ENCODE data around the gene NIPA2. TPM values are rescaled to one million over a fixed set of nuclear protein-coding genes. Genes with fewer than 3 reads are reported as not detected.

NIPA2 gene
- total RNA-seq, 4 donors from 2014 or later: 22.5 to 36.4 (median 35.2) TPM

GRCh38 chr15:22844421-22845288 lies 6.2 kb downstream of the NIPA2 start:
- no peaks in the 10 kb centered on the region for H3K27me3 ChIP-seq
- peaks cover 14% of the 10 kb centered on the region for H3K4me1 ChIP-seq
- DNase-seq (ENCODE audit: low spot score in 2 of 2): no peak
- H3K9me3 ChIP-seq: no peaks in the 10 kb centered on the region
- peaks cover 22% of the 10 kb centered on the region for H3K36me3 ChIP-seq
- WGBS: 85% methylated on average over 19 of the region's 19 CpGs
- no peak overlapping the region for H3K27ac ChIP-seq
- TF ChIP-seq EP300 (IDR thresholded peaks at IDR 0.05): no peak
- no peak for TF ChIP-seq POLR2AphosphoS5 (IDR thresholded peaks at IDR 0.05)
- TF ChIP-seq POLR2A (IDR thresholded peaks at IDR 0.05): no peak
- TF ChIP-seq CTCF (IDR thresholded peaks at IDR 0.05): no peak
- no peak overlapping the region for H3K4me3 ChIP-seq

GRCh38 chr15:22845289-22845900 lies 6.9 kb downstream of the NIPA2 start:
- peaks cover 6% of the 10 kb centered on the region for H3K4me1 ChIP-seq
- no peaks in the 10 kb centered on the region for H3K9me3 ChIP-seq
- no peak overlapping the region for H3K4me3 ChIP-seq
- 80% methylated on average over 2 of the region's 2 CpGs for WGBS
- no peak for DNase-seq (ENCODE audit: low spot score in 2 of 2)
- H3K27me3 ChIP-seq: no peaks in the 10 kb centered on the region
- peaks cover 26% of the 10 kb centered on the region for H3K36me3 ChIP-seq
- H3K27ac ChIP-seq: no peak overlapping the region
- no peak for TF ChIP-seq CTCF (IDR thresholded peaks at IDR 0.05)
- TF ChIP-seq POLR2A (IDR thresholded peaks at IDR 0.05): no peak
- TF ChIP-seq EP300 (IDR thresholded peaks at IDR 0.05): no peak
- TF ChIP-seq POLR2AphosphoS5 (IDR thresholded peaks at IDR 0.05): no peak

- Histone ChIP-seq H3K4me1 (no peaks in the 10 kb centered on the region), H3K27me3 (no peaks in the 10 kb centered on the region), H3K4me3 (no peak overlapping the region), H3K36me3 (peaks cover 30% of the 10 kb centered on the region), H3K9me3 (no peaks in the 10 kb centered on the region), H3K27ac (no peak overlapping the region)
- no peak for DNase-seq (ENCODE audit: low spot score in 2 of 2)
- WGBS: 94% methylated on average over 6 of the region's 6 CpGs
- TF ChIP-seq EP300 (IDR thresholded peaks at IDR 0.05) (no peak), POLR2AphosphoS5 (IDR thresholded peaks at IDR 0.05) (no peak), POLR2A (IDR thresholded peaks at IDR 0.05) (no peak), CTCF (IDR thresholded peaks at IDR 0.05) (no peak)
Measured at GRCh38 chr15:22846073-22846472, 7.6 kb downstream of the NIPA2 start.

DNA sequence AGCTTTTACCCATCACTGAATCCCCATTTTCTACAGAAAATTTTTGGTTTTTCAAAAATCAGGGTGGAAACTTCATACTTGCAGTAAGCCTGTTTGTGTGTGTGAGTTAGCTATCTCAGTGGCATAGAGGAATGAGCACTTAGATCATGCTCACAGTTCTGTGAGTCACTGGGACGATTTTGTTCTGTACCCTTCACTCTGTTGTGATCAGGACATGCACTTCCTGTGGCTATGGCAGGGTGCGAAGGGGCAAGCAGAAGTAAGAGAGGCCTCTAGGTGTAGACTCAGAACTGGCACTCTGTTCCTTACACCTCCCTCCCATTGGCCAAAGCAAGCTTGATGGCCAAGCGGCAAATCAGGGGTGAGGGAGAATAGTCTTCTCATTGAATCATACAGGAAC lies 11.6 kb downstream of the NIPA2 start:
- 90% methylated on average over 3 of the region's 3 CpGs for WGBS
- H3K36me3 ChIP-seq: peaks cover 63% of the 10 kb centered on the region
- no peak overlapping the region for H3K27ac ChIP-seq
- no peaks in the 10 kb centered on the region for H3K9me3 ChIP-seq
- no peaks in the 10 kb centered on the region for H3K4me1 ChIP-seq
- TF ChIP-seq POLR2A (IDR thresholded peaks at IDR 0.05) (no peak), CTCF (IDR thresholded peaks at IDR 0.05) (no peak), POLR2AphosphoS5 (IDR thresholded peaks at IDR 0.05) (no peak), EP300 (IDR thresholded peaks at IDR 0.05) (no peak)
- no peaks in the 10 kb centered on the region for H3K27me3 ChIP-seq
- no peak for DNase-seq (ENCODE audit: low spot score in 2 of 2)
- no peak overlapping the region for H3K4me3 ChIP-seq

DNA sequence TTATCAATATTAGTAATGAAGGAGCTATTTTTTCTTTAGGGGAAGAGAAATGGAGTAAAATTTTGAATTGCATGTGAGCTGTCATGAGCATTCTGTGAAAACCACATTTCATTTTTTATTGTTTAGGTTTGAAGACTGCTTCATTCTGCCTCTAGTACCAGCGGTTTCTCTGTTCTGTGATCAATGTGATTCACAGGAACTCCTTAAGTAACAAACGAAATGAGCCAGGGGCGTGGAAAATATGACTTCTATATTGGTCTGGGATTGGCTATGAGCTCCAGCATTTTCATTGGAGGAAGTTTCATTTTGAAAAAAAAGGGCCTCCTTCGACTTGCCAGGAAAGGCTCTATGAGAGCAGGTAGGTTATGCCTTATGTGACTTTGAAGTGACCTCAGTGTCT lies 13.0 kb downstream of the NIPA2 start:
- no peak overlapping the region for H3K4me3 ChIP-seq
- H3K9me3 ChIP-seq: no peaks in the 10 kb centered on the region
- H3K4me1 ChIP-seq: no peaks in the 10 kb centered on the region
- H3K36me3 ChIP-seq: peaks cover 65% of the 10 kb centered on the region
- no peaks in the 10 kb centered on the region for H3K27me3 ChIP-seq
- H3K27ac ChIP-seq: no peak overlapping the region
- TF ChIP-seq CTCF (IDR thresholded peaks at IDR 0.05) (no peak), POLR2A (IDR thresholded peaks at IDR 0.05) (no peak), EP300 (IDR thresholded peaks at IDR 0.05) (no peak), POLR2AphosphoS5 (IDR thresholded peaks at IDR 0.05) (no peak)
- DNase-seq (ENCODE audit: low spot score in 2 of 2): no peak
- WGBS: 83% methylated on average over 4 of the region's 4 CpGs

All from suprapubic skin (tissue), 4 donors.